H9 (cell line): ENCODE measurements around the gene PARVB. TPM values are rescaled to one million over a fixed set of nuclear protein-coding genes. Genes with fewer than 3 reads are reported as not detected.

Source experiments
- DNase-seq: peaks from one replicate; pipeline ENCODE4 v3.0.0-alpha.2; 2017
- H2AFZ ChIP-seq: one replicate; pipeline ENCODE4 v1.6.1; 2013; ENCODE audit warnings: mild to moderate bottlenecking, low read length, control low read depth, moderate library complexity
- H2AK5ac ChIP-seq: 2 replicates; pipeline ENCODE4 v1.6.1; 2013; ENCODE audit warnings: low read length, control low read depth, mixed read lengths; ENCODE audit not compliant: insufficient read length
- H2BK120ac ChIP-seq: one replicate; pipeline ENCODE4 v1.6.1; 2013; ENCODE audit warnings: low read depth, mild to moderate bottlenecking, low read length, control low read depth, inconsistent platforms; ENCODE audit not compliant: poor library complexity, severe bottlenecking
- H2BK12ac ChIP-seq: 2 replicates; pipeline ENCODE4 v1.6.1; 2013; ENCODE audit warnings: low read length, control low read depth, mixed read lengths, low read depth; ENCODE audit not compliant: insufficient read length
- H2BK15ac ChIP-seq: 2 replicates; pipeline ENCODE4 v1.6.1; 2013; ENCODE audit warnings: low read depth, low read length, control low read depth
- H2BK20ac ChIP-seq: one replicate; pipeline ENCODE4 v1.6.1; 2013; ENCODE audit warnings: low read depth, mild to moderate bottlenecking, low read length, control low read depth, inconsistent platforms; ENCODE audit not compliant: poor library complexity, severe bottlenecking
- H2BK5ac ChIP-seq: 2 replicates; pipeline ENCODE4 v1.6.1; 2013; ENCODE audit warnings: low read length, control low read depth, mixed read lengths; ENCODE audit not compliant: insufficient read length
- H3K14ac ChIP-seq: 2 replicates; pipeline ENCODE4 v1.6.1; 2013; ENCODE audit warnings: low read length, control low read depth; ENCODE audit not compliant: insufficient read depth
- H3K18ac ChIP-seq: 2 replicates; pipeline ENCODE4 v1.6.1; 2013; ENCODE audit warnings: low read depth, mild to moderate bottlenecking, mixed read lengths, low read length, control low read depth; ENCODE audit not compliant: insufficient read length
- H3K23ac ChIP-seq: 2 replicates; pipeline ENCODE4 v1.6.1; 2013; ENCODE audit warnings: low read length, control low read depth, mixed read lengths, low read depth; ENCODE audit not compliant: insufficient read length
- H3K23me2 ChIP-seq: 2 replicates; pipeline ENCODE4 v1.6.1; 2013; ENCODE audit warnings: low read depth, mild to moderate bottlenecking, mixed read lengths, low read length, control low read depth; ENCODE audit not compliant: insufficient read length, poor library complexity, severe bottlenecking
- H3K27ac ChIP-seq: 2 replicates; pipeline ENCODE4 v1.5.1; 2013; ENCODE audit warnings: low read length, control low read depth, mixed read lengths, low read depth; ENCODE audit not compliant: insufficient read length
- H3K27me3 ChIP-seq: 2 replicates; pipeline ENCODE4 v1.6.1; 2013; ENCODE audit warnings: low read length, control low read depth, inconsistent platforms; ENCODE audit not compliant: insufficient read depth
- H3K4ac ChIP-seq: 2 replicates; pipeline ENCODE4 v1.6.1; 2013; ENCODE audit warnings: low read depth, mild to moderate bottlenecking, control low read depth, inconsistent platforms, low read length, moderate library complexity
- H3K4me1 ChIP-seq: 2 replicates; pipeline ENCODE4 v1.6.1; 2013; ENCODE audit warnings: low read length, control low read depth, inconsistent platforms; ENCODE audit not compliant: insufficient read depth
- H3K4me2 ChIP-seq: 2 replicates; pipeline ENCODE4 v1.6.1; 2013; ENCODE audit warnings: low read length, control low read depth, mixed read lengths; ENCODE audit not compliant: insufficient read length, insufficient read depth
- H3K56ac ChIP-seq: 2 replicates; pipeline ENCODE4 v1.6.1; 2013; ENCODE audit warnings: low read depth, mild to moderate bottlenecking, mixed read lengths, low read length, control low read depth; ENCODE audit not compliant: insufficient read length
- H3K79me1 ChIP-seq: 2 replicates; pipeline ENCODE4 v1.6.1; 2013; ENCODE audit warnings: low read depth, mild to moderate bottlenecking, moderate library complexity, low read length, control low read depth, inconsistent platforms; ENCODE audit not compliant: insufficient read depth, poor library complexity, severe bottlenecking
- H3K79me2 ChIP-seq: 2 replicates; pipeline ENCODE4 v1.6.1; 2013; ENCODE audit warnings: low read length, control low read depth, inconsistent platforms; ENCODE audit not compliant: insufficient read depth
- H3K9ac ChIP-seq: 2 replicates; pipeline ENCODE4 v1.6.1; 2013; ENCODE audit warnings: low read length, control low read depth, mixed read lengths; ENCODE audit not compliant: insufficient read length; ENCODE audit errors: extremely low read depth
- H3K9me3 ChIP-seq: one replicate; pipeline ENCODE4 v1.6.1; 2013; ENCODE audit warnings: low read depth, low read length, inconsistent platforms; ENCODE audit not compliant: control insufficient read depth
- H3T11ph ChIP-seq: one replicate; pipeline ENCODE4 v1.6.1; 2013; ENCODE audit warnings: mild to moderate bottlenecking, low read length, control low read depth, inconsistent platforms
- H4K20me1 ChIP-seq: one replicate; pipeline ENCODE4 v1.6.1; 2013; ENCODE audit not compliant: control insufficient read depth, insufficient read length, insufficient read depth
- H4K5ac ChIP-seq: 2 replicates; pipeline ENCODE4 v1.6.1; 2013; ENCODE audit warnings: low read depth, mild to moderate bottlenecking, mixed read lengths, low read length, control low read depth; ENCODE audit not compliant: insufficient read length
- H4K8ac ChIP-seq: replicated peaks from 2 replicates; pipeline ENCODE4 v1.6.1; 2013; ENCODE audit warnings: low read length, control low read depth, mixed read lengths, low read depth; ENCODE audit not compliant: insufficient read length
- H4K91ac ChIP-seq: 2 replicates; pipeline ENCODE4 v1.6.1; 2013; ENCODE audit warnings: low read depth, mild to moderate bottlenecking, moderate library complexity, mixed read lengths, low read length, control low read depth; ENCODE audit not compliant: insufficient read length
- H3K27ac Mint-ChIP-seq, 3 experiments: 2 replicates in 2 of 3; 3 replicates in 1 of 3; pipeline ENCODE4 v1.8.0; 2020 to 2021; ENCODE audit warnings: mixed read lengths in 3 of 3, mild to moderate bottlenecking in 1 of 3, moderate library complexity in 1 of 3
- H3K27me3 Mint-ChIP-seq: 2 replicates; pipeline ENCODE4 v1.8.0; 2021; ENCODE audit warnings: low read depth, mild to moderate bottlenecking, moderate library complexity, mixed read lengths
- H3K36me3 Mint-ChIP-seq, 3 experiments: 2 replicates in 2 of 3; 3 replicates in 1 of 3; pipeline ENCODE4 v1.8.0; 2020 to 2021; ENCODE audit warnings: low read depth in 3 of 3, mixed read lengths in 3 of 3; ENCODE audit not compliant: insufficient read depth in 1 of 3
- H3K4me1 Mint-ChIP-seq, 2 experiments: 2 replicates each; pipeline ENCODE4 v1.8.0; 2020; ENCODE audit warnings: mixed read lengths in 2 of 2
- H3K4me3 Mint-ChIP-seq, 2 experiments: 2 replicates in 1 of 2; 3 replicates in 1 of 2; pipeline ENCODE4 v1.8.0; 2020 to 2021; ENCODE audit warnings: mild to moderate bottlenecking in 2 of 2, mixed read lengths in 2 of 2, moderate library complexity in 1 of 2
- H3K9me3 Mint-ChIP-seq, 2 experiments: 2 replicates in 1 of 2; 3 replicates in 1 of 2; pipeline ENCODE4 v1.8.0; 2020; ENCODE audit warnings: mild to moderate bottlenecking in 2 of 2, mixed read lengths in 2 of 2, moderate library complexity in 1 of 2
- WGBS: extraction: QIAGEN DNeasy Blood & Tissue Kit; methylation state at CpG from one replicate; pipeline ENCODE4 v1.1.7; 2013; ENCODE audit warnings: missing lambda C conversion rate, low lambda C conversion rate, mixed read lengths; ENCODE audit not compliant: insufficient read length; ENCODE audit errors: extremely low coverage; 5-methylcytosine and 5-hydroxymethylcytosine counted together
- total RNA-seq: library from RNA; stranded (reverse); gene quantifications from 2 replicates; pipeline ENCODE4 v1.2.1, GENCODE V29; 2021
- TF ChIP-seq, protein P1 (sequence below): fragments of 200-600 bp; sonication (generic); conservative IDR thresholded peaks from 3 replicates; pipeline ENCODE4 v1.8.0; 2021; ENCODE audit warnings: antibody characterized with exemption, mild to moderate bottlenecking

PARVB gene
- total RNA-seq, 1 experiment from 2014 or later: 15.6 TPM

DNA sequence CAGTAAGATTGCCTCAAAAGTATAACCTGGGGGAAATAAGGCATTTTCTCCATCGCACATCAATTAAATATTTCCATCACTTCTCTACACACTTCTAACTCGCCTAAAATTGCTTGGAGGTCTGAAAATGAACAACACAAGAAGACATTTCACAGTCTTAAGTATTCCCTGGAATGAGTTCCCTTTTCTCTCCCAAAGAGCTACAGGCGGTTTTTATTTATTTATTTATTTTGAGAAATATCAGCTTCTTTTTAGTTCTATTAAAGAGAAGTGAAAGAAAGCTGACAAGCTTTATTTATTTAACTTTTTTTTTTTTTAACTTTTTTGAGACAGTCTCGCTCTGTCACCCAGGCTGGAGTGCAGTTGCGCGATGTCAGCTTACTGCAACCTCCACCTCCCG is 11.5 kb upstream of the PARVB start:
- WGBS: no CpG with 5 or more reads among the region's 7 CpGs
- Histone ChIP-seq H2BK12ac (no peak overlapping the region), H3K4ac (no peak overlapping the region), H3K23ac (no peak overlapping the region), H3K23me2 (no peaks in the 10 kb centered on the region), H4K5ac (no peak overlapping the region), H3K56ac (no peak overlapping the region), H3T11ph (no peak overlapping the region), H4K20me1 (no peaks in the 10 kb centered on the region), H3K4me1 (no peaks in the 10 kb centered on the region; the same call in 1 of the 2 replicates), H3K14ac (no peak overlapping the region), H3K27me3 (no peaks in the 10 kb centered on the region), H3K79me2 (no peaks in the 10 kb centered on the region), H3K9me3 (no peaks in the 10 kb centered on the region), H3K79me1 (no peaks in the 10 kb centered on the region), H4K91ac (no peak overlapping the region), H3K18ac (no peak overlapping the region), H3K9ac (no peak overlapping the region), H4K8ac (no peak overlapping the region), H2AK5ac (no peak overlapping the region), H2AFZ (no peak overlapping the region), H3K27ac (no peak overlapping the region), H2BK20ac (no peak overlapping the region), H2BK15ac (no peak overlapping the region), H2BK5ac (no peak overlapping the region), H2BK120ac (no peak overlapping the region), H3K4me2 (no peak overlapping the region)
- Mint-ChIP-seq H3K36me3 (no peaks in the 10 kb centered on the region), H3K4me3 (no peak overlapping the region), H3K27ac (no peak overlapping the region), H3K27me3 (no peaks in the 10 kb centered on the region), H3K4me1 (peaks cover 2 to 3% of the 10 kb centered on the region in 2 experiments; a peak in 1 of 4 replicates), H3K9me3 (no peaks in the 10 kb centered on the region)
- TF ChIP-seq, protein P1, sequence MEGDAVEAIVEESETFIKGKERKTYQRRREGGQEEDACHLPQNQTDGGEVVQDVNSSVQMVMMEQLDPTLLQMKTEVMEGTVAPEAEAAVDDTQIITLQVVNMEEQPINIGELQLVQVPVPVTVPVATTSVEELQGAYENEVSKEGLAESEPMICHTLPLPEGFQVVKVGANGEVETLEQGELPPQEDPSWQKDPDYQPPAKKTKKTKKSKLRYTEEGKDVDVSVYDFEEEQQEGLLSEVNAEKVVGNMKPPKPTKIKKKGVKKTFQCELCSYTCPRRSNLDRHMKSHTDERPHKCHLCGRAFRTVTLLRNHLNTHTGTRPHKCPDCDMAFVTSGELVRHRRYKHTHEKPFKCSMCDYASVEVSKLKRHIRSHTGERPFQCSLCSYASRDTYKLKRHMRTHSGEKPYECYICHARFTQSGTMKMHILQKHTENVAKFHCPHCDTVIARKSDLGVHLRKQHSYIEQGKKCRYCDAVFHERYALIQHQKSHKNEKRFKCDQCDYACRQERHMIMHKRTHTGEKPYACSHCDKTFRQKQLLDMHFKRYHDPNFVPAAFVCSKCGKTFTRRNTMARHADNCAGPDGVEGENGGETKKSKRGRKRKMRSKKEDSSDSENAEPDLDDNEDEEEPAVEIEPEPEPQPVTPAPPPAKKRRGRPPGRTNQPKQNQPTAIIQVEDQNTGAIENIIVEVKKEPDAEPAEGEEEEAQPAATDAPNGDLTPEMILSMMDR: no peak
- DNase-seq: no peak
